ENCODE results near the gene TNFRSF13B. TPM values are rescaled to one million over a fixed set of nuclear protein-coding genes. Genes with fewer than 3 reads are reported as not detected.
"Not testable (repeated sequence)": the region's sequence is repeated elsewhere in the genome, so short reads cannot be mapped to it uniquely, and the experiment has no call there.

The TNFRSF13B gene
- total RNA-seq, 1 donor from 2014 or later: not detected

- peak; percentile 78 to 80 for DNase-seq (ENCODE audit: low read depth in 2 of 2)
Observed at GRCh38 chr17:16911141-16911937, 60.6 kb downstream of the TNFRSF13B start.

- DNase-seq (ENCODE audit: low read depth in 2 of 2): peak; percentile 43 to 60
Observed at GRCh38 chr17:16910341-16910740, 61.6 kb downstream of the TNFRSF13B start.

GRCh38 chr17:16909472-16910246 lies 62.3 kb downstream of the TNFRSF13B start:
- DNase-seq (ENCODE audit: low read depth in 2 of 2): peak; percentile 48 to 59

GRCh38 chr17:16908273-16908672 lies 63.6 kb downstream of the TNFRSF13B start:
- no peak for DNase-seq (ENCODE audit: low read depth in 2 of 2)

- DNase-seq (ENCODE audit: low read depth in 2 of 2): no peak
Observed at GRCh38 chr17:16906680-16907079, 65.2 kb downstream of the TNFRSF13B start.

GRCh38 chr17:16905593-16906191 lies 66.2 kb downstream of the TNFRSF13B start:
- DNase-seq (ENCODE audit: low read depth in 2 of 2): peak in 1 of 2 donors; percentile 21

- DNase-seq (ENCODE audit: low read depth in 2 of 2): not testable (repeated sequence)
Observed at GRCh38 chr17:16903070-16903469, 68.8 kb downstream of the TNFRSF13B start.

- no peak for DNase-seq (ENCODE audit: low read depth in 2 of 2)
Observed at GRCh38 chr17:16900288-16900882, 71.5 kb downstream of the TNFRSF13B start.

- not testable (repeated sequence) for DNase-seq (ENCODE audit: low read depth in 2 of 2)
Observed at GRCh38 chr17:16897211-16897896, 74.6 kb downstream of the TNFRSF13B start.

GRCh38 chr17:16896235-16896634 lies 75.7 kb downstream of the TNFRSF13B start:
- DNase-seq (ENCODE audit: low read depth in 2 of 2): not testable (repeated sequence)

- not testable (repeated sequence) for DNase-seq (ENCODE audit: low read depth in 2 of 2)
Observed at GRCh38 chr17:16893527-16893926, 78.4 kb downstream of the TNFRSF13B start.

GRCh38 chr17:16892876-16893454 lies 79.0 kb downstream of the TNFRSF13B start:
- not testable (repeated sequence) for DNase-seq (ENCODE audit: low read depth in 2 of 2)

GRCh38 chr17:16889088-16889465 lies 82.8 kb downstream of the TNFRSF13B start:
- DNase-seq (ENCODE audit: low read depth in 2 of 2): no peak

Other genes with a start within 250 kb of the TNFRSF13B start
- 68.0 and 94.8 TPM in 2 replicates for gene MPRIP, start 70.3 kb upstream of the TNFRSF13B start, total RNA-seq
- 1.3 and 2.8 TPM in 2 replicates for gene PLD6, start 234.2 kb upstream of the TNFRSF13B start, total RNA-seq

Data from lung microvascular endothelial cell (primary cell).